Ramos (cell line): ENCODE data around the gene FOXL2NB.

Experiments
- in situ Hi-C: fragments of 300-500 bp; cut with MboI; formaldehyde crosslinking; loops from one replicate; pipeline ENCODE4 v1.14.3; 2022; ENCODE audit warnings: low sequenced_read_pairs; ENCODE audit not compliant: unreplicated experiment

FOXL2NB gene

GRCh38 chr3:138976047-138976446 lies 29.0 kb downstream of the FOXL2NB start:
- in situ Hi-C loops, result no loop called here

- in situ Hi-C loops, result no loop called here
These were observed 37.8 kb downstream of the FOXL2NB start for GRCh38 chr3:138984816-138985215.

- in situ Hi-C loops, result no loop called here
These were observed 38.9 kb downstream of the FOXL2NB start for GRCh38 chr3:138985932-138986331.

- in situ Hi-C loops, result no loop called here
These were observed 40.2 kb downstream of the FOXL2NB start for GRCh38 chr3:138987181-138987580.

- in situ Hi-C loops, result no loop called here
These were observed 48.7 kb downstream of the FOXL2NB start for GRCh38 chr3:138995706-138996105.
